ENCODE results near the gene SMPD1.

SMPD1 gene

DNA sequence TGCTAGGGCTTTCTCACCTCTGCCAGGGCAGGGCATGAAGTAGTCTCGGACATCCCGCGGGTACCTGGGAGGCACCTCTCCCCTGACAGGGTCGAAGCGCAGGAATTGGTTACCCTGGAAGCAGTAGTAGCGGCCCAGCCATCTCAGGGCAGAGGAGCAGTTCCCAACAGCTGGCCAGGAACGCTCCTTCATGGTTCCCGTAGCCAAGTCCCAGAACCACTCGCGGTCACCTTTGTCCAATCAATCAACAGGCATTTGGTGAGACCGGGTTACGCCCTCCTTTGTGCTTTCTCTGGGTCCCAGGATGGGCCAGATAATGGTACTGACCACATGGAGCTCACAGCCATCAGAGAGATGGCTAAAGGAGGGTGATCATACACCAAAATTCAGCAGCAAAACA is 47.1 kb downstream of the SMPD1 start:
- H3K9me3 ChIP-seq (replicated peaks in 1 of 11), result no peaks in the 10 kb centered on the region
- H3K9ac ChIP-seq, result no peak overlapping the region
- H3K27ac ChIP-seq, result peak overlapping the region in 1 of 11 experiments; percentile 58; a peak in 1 of 22 replicates
- peaks cover 22 to 65% (median 49%) of the 10 kb centered on the region in 10 experiments for H3K4me1 ChIP-seq
- no peaks in the 10 kb centered on the region for H3K27me3 ChIP-seq
- TF ChIP-seq Cebpa-rat (IDR thresholded peaks at IDR 0.05), result no peak
- no peaks in the 10 kb centered on the region for H3K36me3 ChIP-seq
- H4K20me1 ChIP-seq, result no peaks in the 10 kb centered on the region
- no peak overlapping the region for H3K4me3 ChIP-seq
- peak overlapping the region in 10 of 11 experiments; percentile 14 to 76 (median 42); a peak in 19 of 22 replicates for H3K4me2 ChIP-seq

DNA sequence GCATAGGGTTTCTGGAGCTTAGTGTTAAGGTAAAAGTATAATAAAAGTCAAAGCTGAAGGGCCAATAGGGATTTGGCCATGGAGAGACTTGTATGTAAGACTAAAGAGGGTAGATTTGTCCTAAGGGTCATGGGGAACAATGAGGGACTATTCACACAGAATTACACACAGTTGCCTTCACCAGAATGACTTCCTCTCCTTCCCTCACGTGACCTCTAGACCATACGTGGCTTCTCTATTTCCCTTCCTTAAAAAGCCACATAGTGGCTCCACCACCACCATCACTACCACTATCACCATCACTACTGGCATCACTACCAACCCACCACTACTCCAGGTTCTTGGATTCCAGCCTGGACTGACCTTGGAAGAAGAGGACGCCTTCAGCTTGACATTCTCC is 47.7 kb downstream of the SMPD1 start:
- TF ChIP-seq Cebpa-rat (IDR thresholded peaks at IDR 0.05), result no peak
- H3K27me3 ChIP-seq, result no peaks in the 10 kb centered on the region

GRCh38 chr11:6438979-6439571 is 48.8 kb downstream of the SMPD1 start:
- peaks cover 20 to 50% (median 38%) of the 10 kb centered on the region in 10 experiments for H3K4me1 ChIP-seq
- no peak overlapping the region for H3K4me3 ChIP-seq
- no peaks in the 10 kb centered on the region for H4K20me1 ChIP-seq
- no peak for TF ChIP-seq Cebpa-rat (IDR thresholded peaks at IDR 0.05)
- no peaks in the 10 kb centered on the region for H3K36me3 ChIP-seq
- H3K9ac ChIP-seq, result no peak overlapping the region
- no peaks in the 10 kb centered on the region for H3K27me3 ChIP-seq
- H3K9me3 ChIP-seq (replicated peaks in 1 of 11), result no peaks in the 10 kb centered on the region
- H3K4me2 ChIP-seq, result peak overlapping the region in 2 of 11 experiments; percentile 64 to 76; a peak in 4 of 22 replicates
- no peak overlapping the region for H3K27ac ChIP-seq

More for the DNA sequence above, 47.7 kb downstream of the SMPD1 start:
- peak overlapping the region; percentile 14 to 76 (median 38); a peak in 20 of 22 replicates for H3K4me2 ChIP-seq
- no peaks in the 10 kb centered on the region for H3K9me3 ChIP-seq (replicated peaks in 1 of 11)
- no peak overlapping the region for H3K9ac ChIP-seq
- H3K4me1 ChIP-seq, result peaks cover 22 to 61% (median 47%) of the 10 kb centered on the region in 10 experiments
- no peak overlapping the region for H3K4me3 ChIP-seq
- H3K36me3 ChIP-seq, result no peaks in the 10 kb centered on the region
- no peak overlapping the region; a peak in 1 of 22 replicates for H3K27ac ChIP-seq
- no peaks in the 10 kb centered on the region for H4K20me1 ChIP-seq

- no peaks in the 10 kb centered on the region for H3K36me3 ChIP-seq
- H4K20me1 ChIP-seq, result no peaks in the 10 kb centered on the region
- H3K9me3 ChIP-seq (replicated peaks in 1 of 11), result no peaks in the 10 kb centered on the region
- no peaks in the 10 kb centered on the region for H3K27me3 ChIP-seq
- no peak within 1 kb of the TSS for H3K27ac ChIP-seq
- peaks cover 17 to 31% (median 22%) of the 10 kb centered on the region in 10 experiments for H3K4me1 ChIP-seq
- H3K4me2 ChIP-seq, result no peak within 1 kb of the TSS
- TF ChIP-seq Cebpa-rat (IDR thresholded peaks at IDR 0.05), result no peak
- no peak within 1 kb of the TSS for H3K4me3 ChIP-seq
- no peak within 1 kb of the TSS for H3K9ac ChIP-seq
Observed at GRCh38 chr11:6440906-6441358, 50.7 kb downstream of the SMPD1 start, which contains the start of gene HPX. Gene HPX (minus strand): TSS chr11:6440987. CDS start chr11:6440963, 24 bp downstream.

DNA sequence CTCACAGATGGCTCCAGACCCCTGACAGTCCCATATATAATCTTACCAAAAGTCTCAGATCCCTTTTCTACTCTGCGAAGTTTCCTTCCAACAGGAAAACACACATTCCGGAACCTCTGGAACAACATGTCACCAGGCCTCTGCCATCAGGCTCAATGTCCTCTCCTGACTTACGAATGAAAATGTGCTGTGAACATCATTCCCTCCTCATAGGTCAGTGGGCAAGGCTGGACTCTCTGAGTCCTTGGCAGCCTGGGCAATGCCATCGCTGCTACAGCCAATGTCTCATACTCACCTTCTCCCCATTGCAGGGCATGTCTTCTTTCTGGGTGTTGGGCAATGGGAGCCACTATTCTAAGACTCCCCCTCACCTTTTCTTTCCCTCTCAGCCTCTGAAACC is 52.2 kb downstream of the SMPD1 start:
- Histone ChIP-seq H3K9ac (no peak overlapping the region), H3K4me2 (no peak overlapping the region), H4K20me1 (no peaks in the 10 kb centered on the region), H3K27ac (no peak overlapping the region), H3K4me1 (peaks cover 9 to 19% (median 14%) of the 10 kb centered on the region in 10 experiments; a peak in 18 of 20 replicates), H3K4me3 (no peak overlapping the region), H3K9me3 (replicated peaks in 1 of 11) (no peaks in the 10 kb centered on the region), H3K27me3 (no peaks in the 10 kb centered on the region), H3K36me3 (peaks cover 0 to 2% (median 0%) of the 10 kb centered on the region in 11 experiments; a peak in 2 of 22 replicates)
- TF ChIP-seq Cebpa-rat (IDR thresholded peaks at IDR 0.05), result no peak

GRCh38 chr11:6443269-6444003 is 53.2 kb downstream of the SMPD1 start:
- no peak overlapping the region for H3K27ac ChIP-seq
- peaks cover 0 to 11% (median 0%) of the 10 kb centered on the region in 11 experiments; a peak in 5 of 22 replicates for H3K36me3 ChIP-seq
- H3K9ac ChIP-seq, result 0 out of 22 replicates have a peak overlapping the region, but pooled peaks of 1 of the 11 experiments have one; percentile 9
- H3K4me2 ChIP-seq, result no peak overlapping the region
- no peaks in the 10 kb centered on the region for H3K9me3 ChIP-seq (replicated peaks in 1 of 11)
- no peaks in the 10 kb centered on the region for H4K20me1 ChIP-seq
- no peak for TF ChIP-seq Cebpa-rat (IDR thresholded peaks at IDR 0.05)
- no peaks in the 10 kb centered on the region for H3K27me3 ChIP-seq
- no peak overlapping the region for H3K4me3 ChIP-seq
- peaks cover 0 to 9% (median 4%) of the 10 kb centered on the region in 10 experiments; a peak in 10 of 20 replicates for H3K4me1 ChIP-seq
